AG04449 (cell line): ENCODE data around the gene PLD5.
"Not testable (repeated sequence)": the region's sequence is repeated elsewhere in the genome, so short reads cannot be mapped to it uniquely, and the experiment has no call there.

ENCODE experiments used
- CTCF ChIA-PET: fragments of 350-600 bp; formaldehyde crosslinking; extraction: SDS; loops from one replicate; lab custom pipeline; 2021; ENCODE audit warnings: antibody characterized with exemption; lab: Yijun Ruan, JAX
- POLR2A ChIA-PET: fragments of 400-600, 350-600 bp; formaldehyde crosslinking; extraction: SDS; loops from one replicate; lab custom pipeline; 2020; ENCODE audit warnings: antibody characterized with exemption, inconsistent platforms; lab: Yijun Ruan, JAX
- DNase-seq: peaks from one replicate; pipeline ENCODE4 v3.0.0-alpha.2; 2010; ENCODE audit warnings: low read depth, low spot score
- H3K4me3 ChIP-seq: 2 replicates; pipeline ENCODE4 v1.5.1; 2011; ENCODE audit warnings: low read depth, mild to moderate bottlenecking, control low read depth, low read length
- TF ChIP-seq, protein P1 (sequence below): IDR thresholded peaks from one replicate; pipeline ENCODE4 v1.5.1; 2011; ENCODE audit warnings: mild to moderate bottlenecking, moderate library complexity, low read length, control low read depth, inconsistent platforms; ENCODE audit not compliant: insufficient read depth; ENCODE audit errors: missing control alignments

Gene PLD5

DNA sequence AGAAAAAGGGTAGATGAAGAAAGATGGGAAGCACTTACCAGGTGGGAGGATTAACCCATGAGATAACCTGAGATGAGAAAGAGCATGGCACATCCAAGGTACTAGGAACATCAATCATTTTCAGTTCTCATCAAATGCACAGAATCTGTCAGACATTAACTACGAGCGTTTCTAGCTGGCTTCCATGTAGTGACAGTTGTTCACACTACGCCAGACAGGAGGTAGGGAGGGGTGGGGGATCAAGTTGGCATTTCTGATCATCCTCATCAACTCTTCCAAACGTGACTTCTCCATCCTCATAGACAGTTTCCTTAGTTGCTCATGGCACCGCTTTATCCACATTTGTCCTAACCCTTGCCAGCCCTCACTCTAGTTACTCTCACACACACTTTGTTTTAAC lies 120.2 kb downstream of the PLD5 start:
- no peak for DNase-seq
- no peak overlapping the region for H3K4me3 ChIP-seq
- ChIA-PET CTCF (no interaction called here), POLR2A (no interaction called here)
- TF ChIP-seq, protein P1, sequence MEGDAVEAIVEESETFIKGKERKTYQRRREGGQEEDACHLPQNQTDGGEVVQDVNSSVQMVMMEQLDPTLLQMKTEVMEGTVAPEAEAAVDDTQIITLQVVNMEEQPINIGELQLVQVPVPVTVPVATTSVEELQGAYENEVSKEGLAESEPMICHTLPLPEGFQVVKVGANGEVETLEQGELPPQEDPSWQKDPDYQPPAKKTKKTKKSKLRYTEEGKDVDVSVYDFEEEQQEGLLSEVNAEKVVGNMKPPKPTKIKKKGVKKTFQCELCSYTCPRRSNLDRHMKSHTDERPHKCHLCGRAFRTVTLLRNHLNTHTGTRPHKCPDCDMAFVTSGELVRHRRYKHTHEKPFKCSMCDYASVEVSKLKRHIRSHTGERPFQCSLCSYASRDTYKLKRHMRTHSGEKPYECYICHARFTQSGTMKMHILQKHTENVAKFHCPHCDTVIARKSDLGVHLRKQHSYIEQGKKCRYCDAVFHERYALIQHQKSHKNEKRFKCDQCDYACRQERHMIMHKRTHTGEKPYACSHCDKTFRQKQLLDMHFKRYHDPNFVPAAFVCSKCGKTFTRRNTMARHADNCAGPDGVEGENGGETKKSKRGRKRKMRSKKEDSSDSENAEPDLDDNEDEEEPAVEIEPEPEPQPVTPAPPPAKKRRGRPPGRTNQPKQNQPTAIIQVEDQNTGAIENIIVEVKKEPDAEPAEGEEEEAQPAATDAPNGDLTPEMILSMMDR, result no peak

DNA sequence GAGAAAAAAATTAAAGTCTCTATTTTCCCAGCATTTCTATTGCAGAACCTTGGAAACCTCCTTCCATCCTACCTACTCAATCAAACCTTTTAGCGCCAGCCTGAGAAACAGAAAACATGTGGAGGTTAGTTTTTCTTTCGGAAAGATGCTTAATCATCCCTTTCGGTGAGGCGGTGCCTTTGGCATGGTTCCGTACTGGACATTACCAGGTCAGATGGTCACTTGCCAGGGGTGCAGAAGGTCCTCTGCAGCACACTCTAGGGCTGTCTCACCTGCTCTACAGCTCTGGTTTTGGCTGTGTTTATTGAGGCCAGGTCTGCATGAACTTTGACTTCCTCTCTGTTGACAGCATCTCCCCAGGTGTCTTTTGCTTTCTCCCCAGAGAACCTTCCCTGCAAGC lies 121.5 kb downstream of the PLD5 start:
- CTCF ChIA-PET, result no interaction called here
- DNase-seq, result no peak
- TF ChIP-seq, protein P1, result no peak
- POLR2A ChIA-PET, result no interaction called here
- H3K4me3 ChIP-seq, result no peak overlapping the region

DNA sequence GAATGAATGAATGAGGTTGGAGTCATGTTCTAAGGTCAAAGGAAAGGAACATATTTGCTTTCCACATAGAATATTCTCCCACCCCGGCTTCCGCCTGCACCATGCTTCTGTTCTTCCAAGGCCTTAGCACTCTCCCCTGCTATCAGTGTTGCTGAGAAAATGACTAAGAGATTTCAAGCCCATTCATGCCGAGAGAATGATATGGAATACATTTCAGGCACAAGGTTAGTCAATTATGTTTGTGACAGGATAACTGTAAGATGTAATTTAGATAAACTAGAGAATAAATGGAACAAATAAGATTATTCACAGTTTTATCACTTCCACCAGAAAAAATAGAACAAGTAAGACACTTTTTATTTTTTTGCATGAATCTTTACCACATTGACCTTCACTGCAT lies 122.6 kb downstream of the PLD5 start:
- no peak overlapping the region for H3K4me3 ChIP-seq
- TF ChIP-seq, protein P1, result no peak
- no peak for DNase-seq
- CTCF ChIA-PET, result no interaction called here
- POLR2A ChIA-PET, result no interaction called here

DNA sequence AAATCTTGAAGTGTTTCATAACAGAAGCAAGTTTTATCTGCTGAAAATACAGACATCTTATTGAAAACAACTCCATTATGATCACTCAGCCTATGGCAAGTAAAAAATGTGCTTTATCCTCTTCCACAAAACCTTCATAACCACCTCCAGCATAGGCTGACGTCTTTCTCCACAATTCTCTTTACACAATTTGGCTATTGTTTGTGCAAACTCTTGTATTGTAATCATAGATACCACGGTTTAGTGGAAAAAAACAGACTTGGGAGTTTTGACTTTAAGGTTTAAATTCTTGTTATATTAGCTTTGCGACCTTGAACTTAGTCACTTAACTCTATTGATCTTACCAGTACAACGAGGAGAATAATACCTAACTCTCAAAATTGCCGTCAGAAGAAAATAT lies 126.1 kb downstream of the PLD5 start:
- CTCF ChIA-PET, result no interaction called here
- TF ChIP-seq, protein P1, result no peak
- DNase-seq, result no peak
- H3K4me3 ChIP-seq, result no peak overlapping the region
- POLR2A ChIA-PET, result no interaction called here

DNA sequence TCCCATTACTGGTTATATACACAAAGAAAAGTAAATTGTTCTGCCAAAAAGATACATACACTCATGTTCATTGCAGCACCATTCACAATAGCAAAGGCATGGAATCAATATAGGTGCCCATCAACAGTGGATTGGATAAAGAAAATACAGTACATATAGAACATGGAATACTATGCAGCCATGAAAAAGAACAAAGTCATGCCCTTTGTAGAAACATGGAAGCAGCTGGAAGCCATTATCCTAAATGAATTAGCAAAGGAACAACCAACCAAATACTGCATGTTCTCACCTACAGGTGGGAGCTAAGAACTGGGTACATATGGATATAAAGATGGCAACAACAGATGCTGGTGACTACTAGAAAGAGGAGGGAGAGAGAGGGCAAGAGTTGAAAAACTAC lies 132.6 kb downstream of the PLD5 start:
- ChIA-PET CTCF (no interaction called here), POLR2A (no interaction called here)
- no peak overlapping the region for H3K4me3 ChIP-seq
- DNase-seq, result no peak
- TF ChIP-seq, protein P1, result no peak

DNA sequence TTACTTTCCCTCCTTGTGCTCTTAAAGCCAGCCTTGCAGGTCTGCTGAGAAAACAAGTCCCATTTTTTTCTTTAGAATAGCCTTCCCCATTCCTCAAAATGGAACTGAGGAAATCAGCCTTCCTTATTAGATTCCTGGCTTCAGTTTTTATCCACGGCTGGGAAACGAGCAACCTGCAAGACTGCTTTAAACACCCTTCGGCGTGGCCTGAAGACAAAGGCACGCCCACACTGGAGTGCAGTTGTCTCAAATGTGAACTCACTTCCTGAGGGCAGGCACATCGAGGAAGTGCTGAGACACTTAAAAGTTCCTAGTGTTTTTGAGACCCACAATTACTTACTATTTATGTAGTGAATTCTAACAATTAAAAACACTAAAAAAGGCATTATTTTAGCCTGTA lies 148.4 kb downstream of the PLD5 start:
- CTCF ChIA-PET, POLR2A ChIA-PET, DNase-seq, H3K4me3 ChIP-seq: not testable (repeated sequence)

DNA sequence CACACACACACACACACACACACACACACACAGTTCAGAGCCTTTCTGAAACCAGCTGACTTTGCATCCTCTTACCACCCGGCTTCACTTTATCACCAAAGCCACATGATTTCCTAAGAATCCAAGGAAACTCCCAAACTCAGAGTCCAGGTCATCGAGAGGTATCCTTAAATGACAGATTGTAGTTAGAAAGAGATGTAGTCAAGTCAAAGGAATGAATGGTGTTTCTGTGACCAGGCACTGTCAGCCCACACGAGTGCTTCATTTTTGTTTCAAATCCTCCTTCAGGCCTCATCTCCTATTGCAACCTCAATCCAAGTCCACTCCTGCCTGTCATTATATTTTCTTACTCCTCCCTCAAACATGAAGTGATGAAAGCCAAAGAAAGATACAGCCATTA lies 174.1 kb downstream of the PLD5 start:
- DNase-seq, POLR2A ChIA-PET, H3K4me3 ChIP-seq, CTCF ChIA-PET: not testable (repeated sequence)
